ENCODE measurements around the gene CYS1. TPM values are rescaled to one million over a fixed set of nuclear protein-coding genes. Genes with fewer than 3 reads are reported as not detected.

Gene CYS1
- total and polyA plus RNA-seq, 2 donors (not counting 3 experiments of a cell fraction or from before 2014, with no cell fraction given) = not detected

DNA sequence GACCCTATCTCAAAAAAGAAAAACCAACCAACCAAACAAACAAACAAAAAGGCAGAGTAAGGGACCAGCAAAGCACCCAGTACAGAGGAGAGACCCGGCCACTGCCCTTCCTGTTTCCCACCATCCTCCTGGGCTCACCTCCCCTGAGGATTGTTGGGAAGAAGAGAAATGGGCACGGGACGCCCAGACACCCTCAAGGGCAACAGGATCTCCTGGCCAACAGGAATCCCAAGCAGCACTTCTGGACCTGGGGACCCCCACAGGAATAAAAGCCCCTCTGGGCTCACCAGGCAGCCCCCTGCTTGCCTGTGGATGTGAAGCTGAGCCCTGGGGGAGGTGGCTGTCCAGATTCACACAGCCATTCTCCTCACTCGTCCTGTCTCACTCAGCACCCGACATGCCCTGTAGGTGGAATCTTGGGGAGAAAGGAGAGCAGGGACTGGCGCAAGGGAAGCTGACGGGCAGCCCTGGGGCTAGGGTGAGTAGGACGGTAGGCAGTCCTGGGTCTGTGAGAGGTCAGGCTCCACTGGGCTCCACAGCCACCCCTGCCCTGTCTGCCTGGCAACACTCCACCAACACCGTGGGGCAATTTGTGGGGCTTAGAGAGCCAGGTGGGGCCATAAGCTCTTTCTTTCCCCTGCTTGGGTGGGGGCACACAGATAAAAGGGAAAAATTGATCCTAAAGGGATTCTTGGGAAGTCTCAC is 18.8 kb downstream of the CYS1 start:
- H3K9me1 ChIP-seq (replicated peaks; ENCODE audit: control insufficient read depth, extremely low read depth, insufficient read depth, low read length) = no peaks in the 10 kb centered on the region
- ChIA-PET POLR2A (no interaction called here), CTCF (interaction anchor here (0.9 to 6.0 kb wide), 6 partner anchors 11 to 374 kb away, joined by 3 to 49 read pairs (median 4); no protein-coding TSS in a partner anchor)
- no peak for TF ChIP-seq JUN (IDR thresholded peaks at IDR 0.05; ENCODE audit: borderline replicate concordance, insufficient read depth, insufficient read length, low read depth)
- TF ChIP-seq POLR2A (IDR thresholded peaks at IDR 0.05; ENCODE audit: low read depth, low read length) = no peak
- TF ChIP-seq FOS (IDR thresholded peaks at IDR 0.05; ENCODE audit: borderline replicate concordance, insufficient read depth, low read length) = no peak
- TF ChIP-seq POLR2AphosphoS5 (IDR thresholded peaks at IDR 0.05; ENCODE audit: insufficient read depth, low read depth, low read length) = no peak
- TF ChIP-seq EZH2 (IDR thresholded peaks at IDR 0.05; ENCODE audit: borderline replicate concordance, low read depth, low read length, severe bottlenecking) = no peak
- no peak for TF ChIP-seq GATA2 (IDR thresholded peaks at IDR 0.05; ENCODE audit: insufficient read depth, insufficient read length, low read depth, low read length)
- TF ChIP-seq, protein P1, sequence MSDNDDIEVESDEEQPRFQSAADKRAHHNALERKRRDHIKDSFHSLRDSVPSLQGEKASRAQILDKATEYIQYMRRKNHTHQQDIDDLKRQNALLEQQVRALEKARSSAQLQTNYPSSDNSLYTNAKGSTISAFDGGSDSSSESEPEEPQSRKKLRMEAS (IDR thresholded peaks at IDR 0.05; ENCODE audit: insufficient read depth, insufficient read length) = no peak
- TF ChIP-seq MYC (IDR thresholded peaks at IDR 0.05; ENCODE audit: low read depth, low read length) = no peak
- TF ChIP-seq, protein P2, sequence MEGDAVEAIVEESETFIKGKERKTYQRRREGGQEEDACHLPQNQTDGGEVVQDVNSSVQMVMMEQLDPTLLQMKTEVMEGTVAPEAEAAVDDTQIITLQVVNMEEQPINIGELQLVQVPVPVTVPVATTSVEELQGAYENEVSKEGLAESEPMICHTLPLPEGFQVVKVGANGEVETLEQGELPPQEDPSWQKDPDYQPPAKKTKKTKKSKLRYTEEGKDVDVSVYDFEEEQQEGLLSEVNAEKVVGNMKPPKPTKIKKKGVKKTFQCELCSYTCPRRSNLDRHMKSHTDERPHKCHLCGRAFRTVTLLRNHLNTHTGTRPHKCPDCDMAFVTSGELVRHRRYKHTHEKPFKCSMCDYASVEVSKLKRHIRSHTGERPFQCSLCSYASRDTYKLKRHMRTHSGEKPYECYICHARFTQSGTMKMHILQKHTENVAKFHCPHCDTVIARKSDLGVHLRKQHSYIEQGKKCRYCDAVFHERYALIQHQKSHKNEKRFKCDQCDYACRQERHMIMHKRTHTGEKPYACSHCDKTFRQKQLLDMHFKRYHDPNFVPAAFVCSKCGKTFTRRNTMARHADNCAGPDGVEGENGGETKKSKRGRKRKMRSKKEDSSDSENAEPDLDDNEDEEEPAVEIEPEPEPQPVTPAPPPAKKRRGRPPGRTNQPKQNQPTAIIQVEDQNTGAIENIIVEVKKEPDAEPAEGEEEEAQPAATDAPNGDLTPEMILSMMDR (IDR thresholded peaks at IDR 0.05; ENCODE audit: extremely low read depth in 1 of 2, insufficient read depth in 1 of 2, low read depth in 1 of 2, low read length in 2 of 2) = no peak
- no peaks in the 10 kb centered on the region for H3K27me3 ChIP-seq (ENCODE audit: control insufficient read depth in 2 of 2, insufficient read depth in 2 of 2, low read length in 2 of 2)
- no peaks in the 10 kb centered on the region for H3K9me3 ChIP-seq (replicated peaks; ENCODE audit: control insufficient read depth, insufficient read depth, low read length)
- DNase-seq (ENCODE audit: low read depth, low spot score) (no peak), FAIRE-seq (no peak)
- no peak overlapping the region for H3K4me2 ChIP-seq (ENCODE audit: insufficient read depth, low read length)
- H3K36me3 ChIP-seq (ENCODE audit: control insufficient read depth in 2 of 2, extremely low read depth in 1 of 2, insufficient read depth in 2 of 2, low read length in 2 of 2) = no peaks in the 10 kb centered on the region
- H3K9ac ChIP-seq (replicated peaks; ENCODE audit: extremely low read depth, insufficient read depth, low read length) = no peak overlapping the region
- no peak overlapping the region for H3K27ac ChIP-seq (ENCODE audit: insufficient read depth, low read depth, low read length)
- no peaks in the 10 kb centered on the region for H4K20me1 ChIP-seq (replicated peaks; ENCODE audit: control insufficient read depth, extremely low read depth, insufficient read depth, low read length)
- H2AFZ ChIP-seq (ENCODE audit: low read depth, low read length) = no peak overlapping the region
- dilution Hi-C loops (cut with MboI; ENCODE audit: extremely low pct_ligation_motif_present, low sequenced_read_pairs) = no loop called here
- H3K79me2 ChIP-seq (ENCODE audit: control insufficient read depth, insufficient read depth, low read length) = no peaks in the 10 kb centered on the region
- BruUV-seq (replicated peaks) = no TSS peak
- peaks cover 4% of the 10 kb centered on the region for H3K4me1 ChIP-seq (ENCODE audit: control insufficient read depth, extremely low read depth, insufficient read depth, low read length)
- no peak overlapping the region for H3K4me3 ChIP-seq (replicated peaks in 1 of 3; ENCODE audit: insufficient read depth in 1 of 3, low read depth in 1 of 3, low read length in 3 of 3)
- intact Hi-C loops (cut with micrococcal nuclease) = no loop called here

All from endothelial cell of umbilical vein (primary cell).